K562 (cell line): ENCODE results near the gene PAPSS2.

Source experiments
- CHD2 ChIP-seq: IDR thresholded peaks from 2 replicates; pipeline ENCODE4 v1.6.1; 2011; ENCODE audit warnings: low read depth, low read length
- CTCF ChIP-seq, 3 experiments: IDR thresholded peaks in 2 of 3; conservative IDR thresholded peaks in 1 of 3; 2 replicates each; pipeline ENCODE4 v1.5.1; 2011 to 2012; ENCODE audit warnings: low read length in 3 of 3, mild to moderate bottlenecking in 3 of 3, control low read depth in 2 of 3, improper control_type of control experiment in 1 of 3, inconsistent platforms in 1 of 3, low read depth in 1 of 3, mixed read lengths in 1 of 3, moderate library complexity in 1 of 3; ENCODE audit not compliant: insufficient read depth in 2 of 3
- RBM34 ChIP-seq: fragments of 200-400 bp; formaldehyde crosslinking; IDR thresholded peaks from 2 replicates; pipeline ENCODE4 v1.6.1; 2018; ENCODE audit warnings: low read length, borderline replicate concordance; ENCODE audit not compliant: insufficient read depth
- SNRNP70 ChIP-seq: fragments of 200-400 bp; formaldehyde crosslinking; optimal IDR thresholded peaks from 2 replicates; pipeline ENCODE3; 2017; ENCODE audit warnings: low read depth, low read length

- no peak for TF ChIP-seq CTCF (IDR thresholded peaks at IDR 0.05 in 2 of 3, conservative IDR thresholded peaks at IDR 0.05 in 1 of 3; ENCODE audit: insufficient read depth in 2 of 3, low read depth in 1 of 3, low read length in 3 of 3)
- no peak for TF ChIP-seq RBM34
- TF ChIP-seq CHD2 = no peak
- TF ChIP-seq SNRNP70 = no peak
Measured at GRCh38 chr10:87657371-87657770, 2.3 kb upstream of the PAPSS2 start.
